Peyer's patch (tissue), 4 donors: Measurements from ENCODE around the gene TEX51. TPM values are rescaled to one million over a fixed set of nuclear protein-coding genes. Genes with fewer than 3 reads are reported as not detected.
A peak's percentile ranks its signal among the peaks of the same experiment; 100 is the strongest.

Experiments
- DNase-seq, 3 donors: peaks; one replicate each; pipeline ENCODE4 v3.0.0-alpha.2; 2017 to 2019
- H3K27ac ChIP-seq, 4 donors: fragments of 200-600 bp; sonication (generic); one replicate each; pipeline ENCODE4 v1.5.1; 2016 to 2019
- H3K27me3 ChIP-seq, 2 donors: fragments of 200-600 bp; sonication (generic); one replicate each; pipeline ENCODE4 v1.5.1; 2019
- H3K36me3 ChIP-seq, 3 donors: fragments of 200-600 bp; sonication (generic); one replicate each; pipeline ENCODE4 v1.5.1; 2016 to 2019
- H3K4me1 ChIP-seq, 4 donors: fragments of 200-600 bp; sonication (generic); one replicate each; pipeline ENCODE4 v1.5.1; 2016 to 2019
- H3K4me3 ChIP-seq, 4 donors: fragments of 200-600 bp; sonication (generic); 1 replicate in 3 of 4; 2 replicates in 1 of 4; pipeline ENCODE4 v1.5.1; 2016 to 2019; ENCODE audit warnings: mild to moderate bottlenecking in 1 of 4
- H3K9me3 ChIP-seq, 4 donors: fragments of 200-600 bp; sonication (generic); one replicate each; pipeline ENCODE4 v1.5.1; 2016 to 2019; ENCODE audit warnings: mild to moderate bottlenecking in 1 of 4
- CTCF ChIP-seq, 6 experiments: fragments of 450-650 bp in 4 of 6; fragments of 200-600 bp in 2 of 6; sonication (generic) in 1 of 6; IDR thresholded peaks; one replicate each; pipeline ENCODE4 v1.5.1; 2017 to 2019; ENCODE audit warnings: antibody characterized with exemption in 6 of 6, mild to moderate bottlenecking in 3 of 6, moderate library complexity in 1 of 6
- POLR2A ChIP-seq, 2 donors: fragments of 450-650 bp; IDR thresholded peaks; one replicate each; pipeline ENCODE4 v1.5.1; 2017; ENCODE audit warnings: antibody characterized with exemption in 2 of 2, mild to moderate bottlenecking in 2 of 2, moderate library complexity in 2 of 2
- total RNA-seq, 4 donors: library from RNA; depleted of rRNA; stranded (reverse); fragments of >200 nt; gene quantifications; one replicate each; pipeline ENCODE4 v1.1.0, GENCODE V29; 2016

TEX51 gene
- total RNA-seq, 4 donors from 2014 or later, result not detected

- no peak for TF ChIP-seq CTCF (IDR thresholded peaks at IDR 0.05)
- no peak for TF ChIP-seq POLR2A (IDR thresholded peaks at IDR 0.05)
- DNase-seq, result peak in 1 of 3 donors; percentile 18
- Histone ChIP-seq H3K4me1 (no peaks in the 10 kb centered on the region), H3K27me3 (no peaks in the 10 kb centered on the region), H3K27ac (no peak overlapping the region), H3K36me3 (no peaks in the 10 kb centered on the region), H3K4me3 (no peak overlapping the region), H3K9me3 (peaks cover 0 to 4% (median 0%) of the 10 kb centered on the region in 4 donors)
Measured at GRCh38 chr2:126878601-126879000, 20.1 kb upstream of the TEX51 start.

GRCh38 chr2:126879348-126880298, 19.1 kb upstream of the TEX51 start:
- Histone ChIP-seq H3K4me1 (no peaks in the 10 kb centered on the region), H3K4me3 (no peak overlapping the region), H3K27ac (no peak overlapping the region), H3K27me3 (no peaks in the 10 kb centered on the region), H3K36me3 (no peaks in the 10 kb centered on the region), H3K9me3 (peaks cover 0 to 4% (median 0%) of the 10 kb centered on the region in 4 donors)
- DNase-seq, result peak in 1 of 3 donors; percentile 25
- TF ChIP-seq POLR2A (IDR thresholded peaks at IDR 0.05) (no peak), CTCF (IDR thresholded peaks at IDR 0.05) (no peak)

- Histone ChIP-seq H3K4me3 (no peak overlapping the region), H3K36me3 (no peaks in the 10 kb centered on the region), H3K27ac (no peak overlapping the region), H3K4me1 (no peaks in the 10 kb centered on the region), H3K9me3 (no peaks in the 10 kb centered on the region), H3K27me3 (no peaks in the 10 kb centered on the region)
- TF ChIP-seq POLR2A (IDR thresholded peaks at IDR 0.05) (no peak), CTCF (IDR thresholded peaks at IDR 0.05) (no peak)
- peak in 1 of 3 donors; percentile 25 for DNase-seq
Measured at GRCh38 chr2:126880324-126880723, 18.4 kb upstream of the TEX51 start.

GRCh38 chr2:126880817-126881216, 17.9 kb upstream of the TEX51 start:
- TF ChIP-seq CTCF (IDR thresholded peaks at IDR 0.05) (no peak), POLR2A (IDR thresholded peaks at IDR 0.05) (no peak)
- no peak overlapping the region for H3K27ac ChIP-seq
- peaks cover 0 to under 1% (median 0%) of the 10 kb centered on the region in 4 donors for H3K4me1 ChIP-seq
- H3K9me3 ChIP-seq, result no peaks in the 10 kb centered on the region
- no peaks in the 10 kb centered on the region for H3K36me3 ChIP-seq
- no peak for DNase-seq
- H3K27me3 ChIP-seq, result no peaks in the 10 kb centered on the region
- H3K4me3 ChIP-seq, result no peak overlapping the region

GRCh38 chr2:126881591-126881990, 17.1 kb upstream of the TEX51 start:
- Histone ChIP-seq H3K9me3 (peaks cover 0 to 7% (median 0%) of the 10 kb centered on the region in 4 donors), H3K27ac (no peak overlapping the region), H3K4me1 (peaks cover 0 to 8% (median 2%) of the 10 kb centered on the region in 4 donors), H3K36me3 (no peaks in the 10 kb centered on the region), H3K4me3 (no peak overlapping the region), H3K27me3 (no peaks in the 10 kb centered on the region)
- TF ChIP-seq CTCF (IDR thresholded peaks at IDR 0.05) (no peak), POLR2A (IDR thresholded peaks at IDR 0.05) (no peak)
- DNase-seq, result no peak
